ENCODE data around the gene RPL36AL. TPM values are rescaled to one million over a fixed set of nuclear protein-coding genes. Genes with fewer than 3 reads are reported as not detected.

RPL36AL gene
- total RNA-seq, 4 donors from 2014 or later, result 200 to 323 (median 277) TPM

GRCh38 chr14:49583629-49584028 is 36.8 kb downstream of the RPL36AL start:
- H3K4me3 ChIP-seq, result no peak overlapping the region
- H3K27ac ChIP-seq (replicated peaks in 1 of 4), result no peak overlapping the region
- no peak for TF ChIP-seq EP300 (IDR thresholded peaks at IDR 0.05)
- TF ChIP-seq, protein P1, sequence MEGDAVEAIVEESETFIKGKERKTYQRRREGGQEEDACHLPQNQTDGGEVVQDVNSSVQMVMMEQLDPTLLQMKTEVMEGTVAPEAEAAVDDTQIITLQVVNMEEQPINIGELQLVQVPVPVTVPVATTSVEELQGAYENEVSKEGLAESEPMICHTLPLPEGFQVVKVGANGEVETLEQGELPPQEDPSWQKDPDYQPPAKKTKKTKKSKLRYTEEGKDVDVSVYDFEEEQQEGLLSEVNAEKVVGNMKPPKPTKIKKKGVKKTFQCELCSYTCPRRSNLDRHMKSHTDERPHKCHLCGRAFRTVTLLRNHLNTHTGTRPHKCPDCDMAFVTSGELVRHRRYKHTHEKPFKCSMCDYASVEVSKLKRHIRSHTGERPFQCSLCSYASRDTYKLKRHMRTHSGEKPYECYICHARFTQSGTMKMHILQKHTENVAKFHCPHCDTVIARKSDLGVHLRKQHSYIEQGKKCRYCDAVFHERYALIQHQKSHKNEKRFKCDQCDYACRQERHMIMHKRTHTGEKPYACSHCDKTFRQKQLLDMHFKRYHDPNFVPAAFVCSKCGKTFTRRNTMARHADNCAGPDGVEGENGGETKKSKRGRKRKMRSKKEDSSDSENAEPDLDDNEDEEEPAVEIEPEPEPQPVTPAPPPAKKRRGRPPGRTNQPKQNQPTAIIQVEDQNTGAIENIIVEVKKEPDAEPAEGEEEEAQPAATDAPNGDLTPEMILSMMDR (IDR thresholded peaks at IDR 0.05), result no peak
- no peak for TF ChIP-seq POLR2A (IDR thresholded peaks at IDR 0.05; ENCODE audit: low read depth)
- TF ChIP-seq POLR2AphosphoS5 (IDR thresholded peaks at IDR 0.05), result no peak
- intact Hi-C loops (cut with DNase I), result no loop called here
- no peaks in the 10 kb centered on the region for H3K27me3 ChIP-seq
- no peak for DNase-seq (ENCODE audit: extremely low spot score)
- H3K4me1 ChIP-seq, result peaks cover 14 to 48% (median 41%) of the 10 kb centered on the region in 4 donors
- peaks cover 9 to 32% (median 27%) of the 10 kb centered on the region in 4 donors for H3K36me3 ChIP-seq
- WGBS, result 79% methylated on average over 6 of the region's 6 CpGs
- no peaks in the 10 kb centered on the region for H3K9me3 ChIP-seq

- Histone ChIP-seq H3K27ac (replicated peaks in 1 of 4) (no peak overlapping the region), H3K4me3 (no peak overlapping the region), H3K9me3 (no peaks in the 10 kb centered on the region), H3K36me3 (peaks cover 9 to 36% (median 30%) of the 10 kb centered on the region in 4 donors), H3K4me1 (peaks cover 14 to 48% (median 41%) of the 10 kb centered on the region in 4 donors), H3K27me3 (no peaks in the 10 kb centered on the region)
- no peak for DNase-seq (ENCODE audit: extremely low spot score)
- 97% methylated on average over 4 of the region's 4 CpGs for WGBS
- TF ChIP-seq EP300 (IDR thresholded peaks at IDR 0.05) (no peak), POLR2A (IDR thresholded peaks at IDR 0.05; ENCODE audit: low read depth) (no peak), POLR2AphosphoS5 (IDR thresholded peaks at IDR 0.05) (no peak)
- TF ChIP-seq, protein P1 (IDR thresholded peaks at IDR 0.05), result no peak
- intact Hi-C loops (cut with DNase I), result no loop called here
Observed at GRCh38 chr14:49582113-49582977, 38.1 kb downstream of the RPL36AL start.

- Histone ChIP-seq H3K27me3 (no peaks in the 10 kb centered on the region), H3K36me3 (peaks cover 9 to 44% (median 38%) of the 10 kb centered on the region in 4 donors), H3K27ac (replicated peaks in 1 of 4) (no peak overlapping the region), H3K4me1 (peaks cover 14 to 41% (median 38%) of the 10 kb centered on the region in 4 donors), H3K9me3 (no peaks in the 10 kb centered on the region), H3K4me3 (no peak overlapping the region)
- 89% methylated on average over 9 of the region's 9 CpGs for WGBS
- intact Hi-C loops (cut with DNase I), result no loop called here
- DNase-seq (ENCODE audit: extremely low spot score), result no peak
- TF ChIP-seq POLR2AphosphoS5 (IDR thresholded peaks at IDR 0.05) (no peak), POLR2A (IDR thresholded peaks at IDR 0.05; ENCODE audit: low read depth) (no peak), EP300 (IDR thresholded peaks at IDR 0.05) (no peak)
- TF ChIP-seq, protein P1 (IDR thresholded peaks at IDR 0.05), result no peak
Observed at GRCh38 chr14:49581209-49582112, 39.0 kb downstream of the RPL36AL start.

- WGBS, result 97% methylated on average over 2 of the region's 2 CpGs
- H3K4me1 ChIP-seq, result peaks cover 9 to 33% (median 30%) of the 10 kb centered on the region in 4 donors
- no peaks in the 10 kb centered on the region for H3K9me3 ChIP-seq
- no peak overlapping the region for H3K27ac ChIP-seq (replicated peaks in 1 of 4)
- intact Hi-C loops (cut with DNase I), result no loop called here
- TF ChIP-seq, protein P1 (IDR thresholded peaks at IDR 0.05), result no peak
- no peak for TF ChIP-seq POLR2A (IDR thresholded peaks at IDR 0.05; ENCODE audit: low read depth)
- TF ChIP-seq EP300 (IDR thresholded peaks at IDR 0.05), result no peak
- TF ChIP-seq POLR2AphosphoS5 (IDR thresholded peaks at IDR 0.05), result no peak
- peaks cover 9 to 57% (median 46%) of the 10 kb centered on the region in 4 donors for H3K36me3 ChIP-seq
- no peak overlapping the region for H3K4me3 ChIP-seq
- DNase-seq (ENCODE audit: extremely low spot score), result no peak
- H3K27me3 ChIP-seq, result no peaks in the 10 kb centered on the region
Observed at GRCh38 chr14:49579841-49580240, 40.6 kb downstream of the RPL36AL start.
